H1 (cell line): ENCODE measurements around the gene SESN1. TPM values are rescaled to one million over a fixed set of nuclear protein-coding genes. Genes with fewer than 3 reads are reported as not detected.

ENCODE experiments used
- CTCF ChIA-PET: fragments of 300-600 bp; sonication (Branson Sonifier 250); formaldehyde crosslinking; loops from one replicate; lab custom pipeline; 2021; ENCODE audit not compliant: partially characterized antibody; lab: Charles Lee
- POLR2A ChIA-PET: fragments of 300-600 bp; sonication (Branson Sonifier 250); formaldehyde crosslinking; loops from one replicate; lab custom pipeline; 2021; ENCODE audit warnings: inconsistent platforms; ENCODE audit not compliant: partially characterized antibody; lab: Charles Lee
- DNase-seq, 2 experiments: peaks; one replicate each; pipeline versions ENCODE4 v3.0.0 to v3.0.0-alpha.2; 2010 to 2022; ENCODE audit warnings: low spot score in 2 of 2, low read depth in 1 of 2, mixed read lengths in 1 of 2
- FAIRE-seq: peaks from 2 replicates; lab custom pipeline; 2011; peaks lifted over from hg19 to GRCh38; lab: Jason Lieb, UNC
- H2AFZ ChIP-seq: 2 replicates; pipeline ENCODE4 v1.8.1; 2012; ENCODE audit warnings: low read length, inconsistent platforms
- H2AK5ac ChIP-seq: 2 replicates; pipeline ENCODE4 v1.6.1; 2013; ENCODE audit warnings: low read depth, low read length
- H2BK120ac ChIP-seq: replicated peaks from 2 replicates; pipeline ENCODE3; 2013; ENCODE audit warnings: low read depth, low read length, inconsistent platforms
- H2BK12ac ChIP-seq: 2 replicates; pipeline ENCODE4 v1.6.1; 2013; ENCODE audit warnings: low read depth, low read length
- H2BK15ac ChIP-seq: 2 replicates; pipeline ENCODE4 v1.6.1; 2013; ENCODE audit warnings: low read length
- H2BK20ac ChIP-seq: 2 replicates; pipeline ENCODE4 v1.6.1; 2013; ENCODE audit warnings: low read length
- H2BK5ac ChIP-seq: 2 replicates; pipeline ENCODE4 v1.6.1; 2013; ENCODE audit warnings: low read depth, low read length
- H3K14ac ChIP-seq: 2 replicates; pipeline ENCODE4 v1.6.1; 2013; ENCODE audit warnings: inconsistent platforms; ENCODE audit not compliant: insufficient read length
- H3K18ac ChIP-seq: 2 replicates; pipeline ENCODE4 v1.6.1; 2013; ENCODE audit warnings: low read length; ENCODE audit errors: extremely low read depth
- H3K23ac ChIP-seq: 2 replicates; pipeline ENCODE4 v1.6.1; 2013; ENCODE audit warnings: inconsistent platforms; ENCODE audit not compliant: insufficient read length
- H3K23me2 ChIP-seq: 2 replicates; pipeline ENCODE4 v1.6.1; 2013; ENCODE audit warnings: low read depth, low read length
- H3K27ac ChIP-seq: 2 replicates; pipeline ENCODE4 v1.6.1; 2011; ENCODE audit warnings: low read depth, low read length, inconsistent platforms
- H3K27me3 ChIP-seq, 4 experiments: replicated peaks in 1 of 4; 1 replicate in 1 of 4; 2 replicates in 3 of 4; pipeline versions ENCODE4 v1.6.1 to v1.8.1; 2011 to 2013; ENCODE audit warnings: low read length in 3 of 4, mild to moderate bottlenecking in 3 of 4, inconsistent platforms in 2 of 4, mixed read lengths in 2 of 4, moderate library complexity in 1 of 4; ENCODE audit not compliant: control insufficient read depth in 3 of 4, insufficient read depth in 3 of 4; ENCODE audit errors: extremely low read depth in 1 of 4
- H3K36me3 ChIP-seq, 4 experiments: 2 replicates each; pipeline versions ENCODE4 v1.6.1 to v1.8.1; 2011 to 2013; ENCODE audit warnings: mild to moderate bottlenecking in 4 of 4, low read length in 3 of 4, moderate library complexity in 2 of 4, control low read depth in 1 of 4, inconsistent platforms in 1 of 4; ENCODE audit not compliant: insufficient read depth in 4 of 4, control insufficient read depth in 2 of 4
- H3K4ac ChIP-seq: replicated peaks from 2 replicates; pipeline ENCODE3; 2013; ENCODE audit warnings: low read length, low read depth, mixed read lengths, inconsistent platforms; ENCODE audit not compliant: insufficient read length
- H3K4me1 ChIP-seq, 4 experiments: replicated peaks in 1 of 4; 1 replicate in 1 of 4; 2 replicates in 3 of 4; pipeline versions ENCODE4 v1.6.1 to v1.8.1; 2011 to 2013; ENCODE audit warnings: low read length in 3 of 4, inconsistent platforms in 2 of 4, mixed read lengths in 1 of 4; ENCODE audit not compliant: insufficient read depth in 4 of 4, control insufficient read depth in 3 of 4
- H3K4me2 ChIP-seq, 2 experiments: 2 replicates each; pipeline versions ENCODE4 v1.6.1 to v1.8.1; 2011 to 2013; ENCODE audit warnings: low read depth in 2 of 2, low read length in 2 of 2, control low read depth in 1 of 2, inconsistent platforms in 1 of 2, mild to moderate bottlenecking in 1 of 2; ENCODE audit not compliant: insufficient read depth in 1 of 2
- H3K4me3 ChIP-seq, 4 experiments: fragments of 200-600, 300-600 bp in 1 of 4; sonication (generic), shearing (Covaris generic), sonication (Bioruptor Twin) in 1 of 4; 2 replicates each; pipeline versions ENCODE4 v1.5.1 to v1.8.1; 2011 to 2016; ENCODE audit warnings: low read length in 4 of 4, low read depth in 3 of 4, control low read depth in 2 of 4, inconsistent platforms in 2 of 4, mild to moderate bottlenecking in 2 of 4, mixed read lengths in 1 of 4, moderate library complexity in 1 of 4; ENCODE audit not compliant: insufficient read depth in 2 of 4; ENCODE audit errors: extremely low read depth in 1 of 4
- H3K56ac ChIP-seq: replicated peaks from 2 replicates; pipeline ENCODE3; 2013; ENCODE audit warnings: low read depth, mild to moderate bottlenecking, mixed read lengths, low read length, inconsistent platforms; ENCODE audit not compliant: insufficient read length
- H3K79me1 ChIP-seq: 2 replicates; pipeline ENCODE4 v1.6.1; 2013; ENCODE audit warnings: low read depth, low read length, control low read depth
- H3K79me2 ChIP-seq, 2 experiments: 2 replicates each; pipeline versions ENCODE4 v1.6.1 to v1.8.1; 2012 to 2013; ENCODE audit warnings: low read length in 2 of 2, mild to moderate bottlenecking in 2 of 2, inconsistent platforms in 1 of 2; ENCODE audit not compliant: insufficient read depth in 2 of 2, control insufficient read depth in 1 of 2
- H3K9ac ChIP-seq, 4 experiments: replicated peaks in 1 of 4; 1 replicate in 1 of 4; 2 replicates in 3 of 4; pipeline versions ENCODE4 v1.6.1 to v1.8.1; 2011 to 2013; ENCODE audit warnings: low read depth in 3 of 4, low read length in 3 of 4, control low read depth in 2 of 4, mild to moderate bottlenecking in 2 of 4, moderate library complexity in 2 of 4, inconsistent platforms in 1 of 4; ENCODE audit errors: extremely low read depth in 1 of 4
- H3K9me3 ChIP-seq, 2 experiments: 2 replicates each; pipeline versions ENCODE4 v1.6.1 to v1.8.1; 2012 to 2013; ENCODE audit warnings: mild to moderate bottlenecking in 2 of 2, moderate library complexity in 2 of 2, control low read depth in 1 of 2, inconsistent platforms in 1 of 2, low read depth in 1 of 2, low read length in 1 of 2, mixed read lengths in 1 of 2; ENCODE audit not compliant: insufficient read depth in 2 of 2
- H4K20me1 ChIP-seq, 2 experiments: replicated peaks in 1 of 2; 2 replicates each; pipeline versions ENCODE3 to v1.8.1; 2011 to 2013; ENCODE audit warnings: inconsistent platforms in 2 of 2, low read length in 2 of 2, mild to moderate bottlenecking in 1 of 2; ENCODE audit not compliant: insufficient read depth in 2 of 2, control insufficient read depth in 1 of 2
- H4K5ac ChIP-seq: 2 replicates; pipeline ENCODE4 v1.6.1; 2013; ENCODE audit warnings: low read length, low read depth, mixed read lengths, inconsistent platforms; ENCODE audit not compliant: insufficient read length
- H4K8ac ChIP-seq: 2 replicates; pipeline ENCODE4 v1.8.0; 2013; ENCODE audit warnings: mild to moderate bottlenecking, moderate library complexity, low read length, inconsistent platforms; ENCODE audit not compliant: insufficient read depth; ENCODE audit errors: extremely low read depth
- H4K91ac ChIP-seq: replicated peaks from 2 replicates; pipeline ENCODE3; 2013; ENCODE audit warnings: low read length, mixed read lengths, inconsistent platforms; ENCODE audit not compliant: insufficient read length
- EGR1 ChIP-seq: IDR thresholded peaks from 2 replicates; pipeline ENCODE4 v1.6.1; 2011; ENCODE audit warnings: low read depth, low read length, borderline replicate concordance
- FOSL1 ChIP-seq: IDR thresholded peaks from 2 replicates; pipeline ENCODE4 v1.6.1; 2011; ENCODE audit warnings: mild to moderate bottlenecking, low read depth, low read length, moderate library complexity; ENCODE audit not compliant: insufficient read depth
- GTF2F1 ChIP-seq: IDR thresholded peaks from 2 replicates; pipeline ENCODE4 v1.6.1; 2012; ENCODE audit warnings: low read depth, low read length, improper control_type of control experiment, borderline replicate concordance
- SAP30 ChIP-seq: fragments of 300-600 bp; sonication (generic); IDR thresholded peaks from 2 replicates; pipeline ENCODE4 v1.7.1; 2012; ENCODE audit warnings: low read length, moderate library complexity, mild to moderate bottlenecking, inconsistent platforms; ENCODE audit not compliant: insufficient read depth, insufficient replicate concordance
- SP2 ChIP-seq: IDR thresholded peaks from 2 replicates; pipeline ENCODE4 v1.6.1; 2012; ENCODE audit warnings: mild to moderate bottlenecking, low read length, inconsistent platforms
- TBP ChIP-seq: IDR thresholded peaks from 2 replicates; pipeline ENCODE4 v1.6.1; 2011; ENCODE audit warnings: low read depth, low read length, improper control_type of control experiment
- YY1 ChIP-seq: IDR thresholded peaks from 2 replicates; pipeline ENCODE4 v1.6.1; 2011; ENCODE audit warnings: low read depth, mild to moderate bottlenecking, low read length
- WGBS, 2 experiments: shearing (Covaris generic) in 1 of 2; methylation state at CpG; one replicate each; pipeline versions ENCODE4 v1.1.6 to v1.1.7; 2013 to 2015; ENCODE audit warnings: low lambda C conversion rate in 2 of 2, mixed read lengths in 2 of 2, inconsistent platforms in 1 of 2, low coverage in 1 of 2, missing lambda C conversion rate in 1 of 2; ENCODE audit not compliant: insufficient replicate concordance in 2 of 2, insufficient coverage in 1 of 2, insufficient read length in 1 of 2; ENCODE audit errors: extremely low coverage in 1 of 2, missing lambda C conversion rate in 1 of 2; 5-methylcytosine and 5-hydroxymethylcytosine counted together
- polyA plus RNA-seq, 7 experiments: library from polyadenylated mRNA; depleted of rRNA in 3 of 7; stranded (reverse) in 5 of 7; unstranded in 2 of 7; fragments of >200 nt in 5 of 7; fragments of 200-250 nt in 2 of 7; gene quantifications; 1 replicate in 5 of 7; 2 replicates in 1 of 7; 4 replicates in 1 of 7; pipeline versions ENCODE4 v1.2.1 to v1.2.3, GENCODE V29; 2011 to 2013; ENCODE audit warnings: missing spikeins in 2 of 7, mixed read lengths in 2 of 7
- total RNA-seq: library from RNA; stranded (reverse); fragmentation: NEBNext Ultra II Directional; extraction: Animal tissue kit (Norgen Biotek cat#: 25700); gene quantifications from 2 replicates; pipeline ENCODE4 v1.2.1, GENCODE V29; 2021
- TF ChIP-seq, protein P1 (sequence below): IDR thresholded peaks from 2 replicates; pipeline ENCODE4 v1.6.1; 2012; ENCODE audit warnings: inconsistent platforms

Gene SESN1
- total and polyA plus RNA-seq, 2 of the 8 experiments (the other 6 are each of a cell fraction or from before 2014, with no cell fraction given), result 12.8 to 15.6 TPM

DNA sequence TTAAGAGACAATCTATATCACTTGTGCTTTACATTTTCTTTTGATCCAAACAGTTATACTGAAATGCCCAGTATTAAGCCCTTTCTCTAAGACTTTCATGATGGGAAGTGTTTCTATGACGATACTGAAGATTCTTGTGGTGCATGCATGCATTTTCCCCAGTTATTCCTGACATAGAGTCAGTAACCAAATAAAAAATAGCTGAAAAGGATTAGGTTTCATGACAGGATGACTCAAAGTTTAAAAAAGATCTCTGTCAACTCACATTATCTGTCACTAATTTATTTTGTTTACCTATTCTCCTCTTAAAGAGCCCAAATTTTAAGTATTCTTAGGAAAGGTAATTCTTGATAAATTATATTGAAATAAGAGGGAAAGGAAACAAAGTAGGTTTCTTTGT, 98.4 kb downstream of the SESN1 start:
- Histone ChIP-seq H3K27ac (no peak overlapping the region), H3K23ac (no peak overlapping the region), H2AK5ac (no peak overlapping the region), H3K4me3 (no peak overlapping the region), H3K4ac (no peak overlapping the region), H3K18ac (no peak overlapping the region), H3K23me2 (no peaks in the 10 kb centered on the region), H4K91ac (no peak overlapping the region), H3K79me1 (no peaks in the 10 kb centered on the region), H2BK120ac (no peak overlapping the region), H2BK15ac (no peak overlapping the region), H3K4me1 (no peaks in the 10 kb centered on the region), H3K4me2 (no peak overlapping the region), H4K5ac (no peak overlapping the region), H3K27me3 (peaks cover 0 to 1% (median 0%) of the 10 kb centered on the region in 4 experiments; a peak in 1 of 7 replicates), H3K56ac (no peak overlapping the region), H3K14ac (no peak overlapping the region), H3K36me3 (peaks cover 2 to 42% (median 9%) of the 10 kb centered on the region in 4 experiments; a peak in 7 of 8 replicates), H4K20me1 (no peaks in the 10 kb centered on the region), H3K9me3 (no peaks in the 10 kb centered on the region), H2AFZ (no peak overlapping the region), H3K9ac (no peak overlapping the region), H2BK20ac (no peak overlapping the region), H3K79me2 (no peaks in the 10 kb centered on the region), H2BK12ac (no peak overlapping the region), H4K8ac (no peak overlapping the region), H2BK5ac (no peak overlapping the region)
- DNase-seq (no peak), FAIRE-seq (no peak)
- ChIA-PET CTCF (interaction anchor here (2.6 kb wide), 1 partner anchor 81 kb away, joined by 7 read pairs; no protein-coding TSS in a partner anchor), POLR2A (no interaction called here)
- TF ChIP-seq, protein P1, sequence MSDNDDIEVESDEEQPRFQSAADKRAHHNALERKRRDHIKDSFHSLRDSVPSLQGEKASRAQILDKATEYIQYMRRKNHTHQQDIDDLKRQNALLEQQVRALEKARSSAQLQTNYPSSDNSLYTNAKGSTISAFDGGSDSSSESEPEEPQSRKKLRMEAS, result no peak
- no peak for TF ChIP-seq GTF2F1
- no peak for TF ChIP-seq FOSL1
- TF ChIP-seq SP2, result no peak
- TF ChIP-seq EGR1, result no peak
- TF ChIP-seq TBP, result no peak
- TF ChIP-seq YY1, result no peak
- no peak for TF ChIP-seq SAP30
- WGBS, 2 experiments, result 87% methylated on average over 1 of the region's 1 CpG; no CpG with 5 or more reads in 1 of the 2 experiments
